HepG2 (cell line): Measurements from ENCODE around the gene DNMT3B. TPM values are rescaled to one million over a fixed set of nuclear protein-coding genes. Genes with fewer than 3 reads are reported as not detected.

Source experiments
- BRF2 ChIP-seq: sonication (generic); formaldehyde crosslinking; IDR thresholded peaks from 2 replicates; pipeline ENCODE4 v1.8.1; 2022; ENCODE audit warnings: mild to moderate bottlenecking, missing genetic modification reagents
- CERS6 ChIP-seq: sonication (generic); formaldehyde crosslinking; IDR thresholded peaks from 2 replicates; pipeline ENCODE4 v1.5.0; 2020; ENCODE audit warnings: missing genetic modification reagents
- DR1 ChIP-seq: sonication (generic); formaldehyde crosslinking; IDR thresholded peaks from 2 replicates; pipeline ENCODE4 v1.8.0; 2021; ENCODE audit warnings: mild to moderate bottlenecking, missing genetic modification reagents, inconsistent platforms
- DZIP1 ChIP-seq: sonication (generic); formaldehyde crosslinking; IDR thresholded peaks from 2 replicates; pipeline ENCODE4 v1.5.0; 2020; ENCODE audit warnings: mild to moderate bottlenecking, missing genetic modification reagents
- EP300 ChIP-seq, 3 experiments: sonication (generic) in 1 of 3; formaldehyde crosslinking in 1 of 3; IDR thresholded peaks; 2 replicates each; pipeline versions ENCODE4 v1.5.1 to v1.6.1; 2011 to 2020; ENCODE audit warnings: low read depth in 2 of 3, low read length in 2 of 3, borderline replicate concordance in 1 of 3, improper control_type of control experiment in 1 of 3, mild to moderate bottlenecking in 1 of 3, missing genetic modification reagents in 1 of 3, moderate library complexity in 1 of 3
- NCOR1 ChIP-seq: fragments of 200-600 bp; sonication (generic); IDR thresholded peaks from 2 replicates; pipeline ENCODE4 v1.7.0; 2017; ENCODE audit warnings: antibody characterized with exemption, low read length, borderline replicate concordance
- NFE2L2 ChIP-seq: fragments of 150-350 bp; IDR thresholded peaks from 2 replicates; pipeline ENCODE4 v1.6.1; 2014; ENCODE audit warnings: low read length
- NONO ChIP-seq, 2 experiments: fragments of 450-650 bp in 1 of 2; sonication (generic) in 1 of 2; formaldehyde crosslinking in 1 of 2; IDR thresholded peaks in 1 of 2; conservative IDR thresholded peaks in 1 of 2; 2 replicates each; pipeline versions ENCODE4 v1.6.1 to v1.8.0; 2017 to 2022; ENCODE audit warnings: mild to moderate bottlenecking in 1 of 2, missing genetic modification reagents in 1 of 2, moderate library complexity in 1 of 2
- PCBP2 ChIP-seq: fragments of 200-400 bp; formaldehyde crosslinking; optimal IDR thresholded peaks from 2 replicates; pipeline ENCODE3; 2018; ENCODE audit warnings: low read length, low read depth; ENCODE audit not compliant: poor library complexity, severe bottlenecking
- SMAD9 ChIP-seq: sonication (generic); formaldehyde crosslinking; IDR thresholded peaks from 2 replicates; pipeline ENCODE4 v1.5.1; 2020; ENCODE audit warnings: mild to moderate bottlenecking, missing genetic modification reagents
- STAT6 ChIP-seq: sonication (generic); formaldehyde crosslinking; IDR thresholded peaks from 2 replicates; pipeline ENCODE4 v1.4.0; 2020; ENCODE audit warnings: missing genetic modification reagents, mild to moderate bottlenecking, borderline replicate concordance
- TOPORS ChIP-seq: sonication (generic); formaldehyde crosslinking; IDR thresholded peaks from 2 replicates; pipeline ENCODE4 v1.8.0; 2023; ENCODE audit warnings: mild to moderate bottlenecking, missing genetic modification reagents
- ZBTB3 ChIP-seq: sonication (generic); formaldehyde crosslinking; IDR thresholded peaks from 2 replicates; pipeline ENCODE4 v1.4.0; 2020; ENCODE audit warnings: low read depth, mild to moderate bottlenecking, moderate library complexity, missing genetic modification reagents, borderline replicate concordance
- ZBTB42 ChIP-seq: sonication (generic); formaldehyde crosslinking; IDR thresholded peaks from 2 replicates; pipeline ENCODE4 v1.5.0; 2020; ENCODE audit warnings: mild to moderate bottlenecking, missing genetic modification reagents
- ZFP82 ChIP-seq: sonication (generic); formaldehyde crosslinking; IDR thresholded peaks from 2 replicates; pipeline ENCODE4 v1.5.1; 2020; ENCODE audit warnings: mild to moderate bottlenecking, missing genetic modification reagents, borderline replicate concordance
- ZNF24 ChIP-seq: fragments of 450-650 bp; IDR thresholded peaks from 2 replicates; pipeline ENCODE4 v1.6.1; 2017; ENCODE audit warnings: antibody characterized with exemption, mild to moderate bottlenecking
- ZNF274 ChIP-seq: sonication (generic); formaldehyde crosslinking; IDR thresholded peaks from 2 replicates; pipeline ENCODE4 v1.5.1; 2020; ENCODE audit warnings: mild to moderate bottlenecking, missing genetic modification reagents
- ZNF512B ChIP-seq: sonication (generic); formaldehyde crosslinking; IDR thresholded peaks from 2 replicates; pipeline ENCODE4 v1.5.1; 2020; ENCODE audit warnings: missing genetic modification reagents, mild to moderate bottlenecking, borderline replicate concordance
- polyA plus RNA-seq, 8 experiments: library from polyadenylated mRNA; depleted of rRNA in 3 of 8; stranded (reverse) in 7 of 8; unstranded in 1 of 8; fragments of >200 nt; fragmentation: Illumina TruSeq in 4 of 8; extraction: Trizol in 4 of 8; gene quantifications; 2 replicates each; pipeline versions ENCODE4 v1.2.1 to v1.2.3, GENCODE V29; 2011 to 2016; ENCODE audit warnings: low read depth in 4 of 8, missing spikeins in 1 of 8, mixed read lengths in 1 of 8; ENCODE audit not compliant: insufficient read depth in 1 of 8
- total RNA-seq, 5 experiments: library from RNA; depleted of rRNA; stranded (reverse); fragments of >200 nt; fragmentation: Illumina TruSeq; extraction: Trizol; gene quantifications; 2 replicates each; pipeline ENCODE4 v1.2.3, GENCODE V29; 2016; ENCODE audit warnings: low read depth in 1 of 5

Gene DNMT3B
- total and polyA plus RNA-seq, 2 of the 13 experiments (the other 11 are each of a cell fraction or from before 2014, with no cell fraction given), result 3.8 to 13.9 TPM

- TF ChIP-seq DZIP1, result no peak
- no peak for TF ChIP-seq ZBTB3 (CRISPR knock-in tag)
- TF ChIP-seq EP300 (IDR thresholded peaks at IDR 0.05; ENCODE audit: low read depth in 2 of 2, low read length in 2 of 2), result peak in 1 of 2 experiments; percentile 77; a peak in 1 of 4 replicates
- no peak for TF ChIP-seq EP300 (CRISPR knock-in tag; IDR thresholded peaks at IDR 0.05; ENCODE audit: borderline replicate concordance)
- no peak for TF ChIP-seq ZBTB42 (CRISPR knock-in tag)
- no peak for TF ChIP-seq NONO (IDR thresholded peaks at IDR 0.05)
- no peak for TF ChIP-seq NONO (CRISPR knock-in tag; conservative IDR thresholded peaks at IDR 0.05)
- TF ChIP-seq DR1 (CRISPR knock-in tag), result no peak
- TF ChIP-seq CERS6 (CRISPR knock-in tag), result no peak
- no peak for TF ChIP-seq NFE2L2
- TF ChIP-seq TOPORS (CRISPR knock-in tag), result no peak
- TF ChIP-seq PCBP2, result no peak
- TF ChIP-seq STAT6, result no peak
- TF ChIP-seq ZNF512B, result no peak
- no peak for TF ChIP-seq SMAD9
- no peak for TF ChIP-seq ZNF24
- TF ChIP-seq NCOR1, result peak; percentile 74
- TF ChIP-seq ZFP82 (CRISPR knock-in tag), result peak; percentile 66; the same call in 1 of the 2 replicates
- TF ChIP-seq ZNF274, result no peak
- TF ChIP-seq BRF2 (CRISPR knock-in tag), result 0 out of 2 replicates have a peak, but pooled peaks have one; percentile 18
These were observed 30.3 kb upstream of the DNMT3B start (continued) for GRCh38 chr20:32731882-32732266.
